Measurements from ENCODE around the gene SLC1A3. TPM values are rescaled to one million over a fixed set of nuclear protein-coding genes. Genes with fewer than 3 reads are reported as not detected.

Gene SLC1A3
- total and polyA plus RNA-seq, 2 donors (not counting 1 experiment from before 2014, with no cell fraction given), result 0.37 TPM; not detected in 1

DNA sequence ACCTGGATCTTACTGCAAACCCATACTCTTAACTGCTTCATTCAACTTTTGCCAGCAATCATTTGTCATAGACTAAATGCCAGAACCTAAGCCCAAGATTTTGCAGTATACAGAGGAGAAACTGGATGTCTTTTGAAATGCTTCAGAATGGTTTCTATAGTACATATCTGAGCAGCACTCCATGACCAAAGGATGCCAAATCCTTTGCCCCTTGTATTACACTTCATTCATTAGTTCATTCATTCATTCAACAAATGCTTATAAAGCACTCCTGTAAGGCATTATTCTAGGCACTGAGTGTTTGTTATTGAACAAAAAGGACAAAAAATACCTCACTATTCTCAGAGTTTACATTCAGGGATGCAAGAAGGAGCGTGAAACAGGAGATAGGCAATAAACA is 119.9 kb downstream of the SLC1A3 start:
- H3K27me3 Mint-ChIP-seq, result no peaks in the 10 kb centered on the region
- DNase-seq (no peak), ATAC-seq (ENCODE audit: low read depth) (no peak)
- H3K27me3 ChIP-seq (replicated peaks in 1 of 4; ENCODE audit: control extremely low read depth in 1 of 4, control insufficient read depth in 3 of 4, insufficient read depth in 4 of 4, low read length in 3 of 4), result no peaks in the 10 kb centered on the region
- no peak overlapping the region for H3K9ac ChIP-seq (ENCODE audit: low read length)
- H3K4me3 ChIP-seq (ENCODE audit: control extremely low read depth in 1 of 5, extremely low read depth in 1 of 5, insufficient read depth in 1 of 5, low read depth in 2 of 5, low read length in 4 of 5), result no peak overlapping the region
- H3K4me2 ChIP-seq (replicated peaks; ENCODE audit: low read depth, low read length, poor library complexity, severe bottlenecking), result no peak overlapping the region
- H3K4me3 Mint-ChIP-seq, result no peak overlapping the region
- no peaks in the 10 kb centered on the region for H3K9me3 Mint-ChIP-seq (ENCODE audit: insufficient read depth)
- H3K4me1 Mint-ChIP-seq, result peaks cover 42% of the 10 kb centered on the region
- TF ChIP-seq, protein P1, sequence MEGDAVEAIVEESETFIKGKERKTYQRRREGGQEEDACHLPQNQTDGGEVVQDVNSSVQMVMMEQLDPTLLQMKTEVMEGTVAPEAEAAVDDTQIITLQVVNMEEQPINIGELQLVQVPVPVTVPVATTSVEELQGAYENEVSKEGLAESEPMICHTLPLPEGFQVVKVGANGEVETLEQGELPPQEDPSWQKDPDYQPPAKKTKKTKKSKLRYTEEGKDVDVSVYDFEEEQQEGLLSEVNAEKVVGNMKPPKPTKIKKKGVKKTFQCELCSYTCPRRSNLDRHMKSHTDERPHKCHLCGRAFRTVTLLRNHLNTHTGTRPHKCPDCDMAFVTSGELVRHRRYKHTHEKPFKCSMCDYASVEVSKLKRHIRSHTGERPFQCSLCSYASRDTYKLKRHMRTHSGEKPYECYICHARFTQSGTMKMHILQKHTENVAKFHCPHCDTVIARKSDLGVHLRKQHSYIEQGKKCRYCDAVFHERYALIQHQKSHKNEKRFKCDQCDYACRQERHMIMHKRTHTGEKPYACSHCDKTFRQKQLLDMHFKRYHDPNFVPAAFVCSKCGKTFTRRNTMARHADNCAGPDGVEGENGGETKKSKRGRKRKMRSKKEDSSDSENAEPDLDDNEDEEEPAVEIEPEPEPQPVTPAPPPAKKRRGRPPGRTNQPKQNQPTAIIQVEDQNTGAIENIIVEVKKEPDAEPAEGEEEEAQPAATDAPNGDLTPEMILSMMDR (IDR thresholded peaks at IDR 0.05), result no peak
- TF ChIP-seq EZH2 (IDR thresholded peaks at IDR 0.05; ENCODE audit: borderline replicate concordance, insufficient read depth, low read depth, low read length, poor library complexity, severe bottlenecking), result no peak
- no peak overlapping the region for H3K27ac Mint-ChIP-seq
- intact Hi-C loops (cut with micrococcal nuclease), result loop anchor here (5.0 kb wide), 1 partner anchor 646 kb away; the partner anchor contains the start of gene NUP155
- ChIA-PET CTCF (interaction anchor here (2.0 kb wide), 1 partner anchor 34 kb away, joined by 8 read pairs; no protein-coding TSS in a partner anchor), POLR2A (no interaction called here)
- peaks cover 11% of the 10 kb centered on the region for H4K20me1 ChIP-seq (ENCODE audit: control insufficient read depth, insufficient read depth, low read length, poor library complexity, severe bottlenecking)
- peaks cover 42 to 43% of the 10 kb centered on the region in 2 donors for H3K4me1 ChIP-seq (ENCODE audit: control insufficient read depth in 2 of 2, insufficient read depth in 2 of 2, low read length in 2 of 2)
- H3K27ac ChIP-seq (ENCODE audit: low read length in 2 of 2), result no peak overlapping the region
- no peak overlapping the region for H2AFZ ChIP-seq (ENCODE audit: insufficient read depth, low read depth, low read length, poor library complexity, severe bottlenecking)
- H3K79me2 ChIP-seq (ENCODE audit: control insufficient read depth, insufficient read depth, low read length), result peaks cover 16% of the 10 kb centered on the region
- H3K36me3 ChIP-seq (replicated peaks in 1 of 2; ENCODE audit: control extremely low read depth in 1 of 2, control insufficient read depth in 1 of 2, extremely low read depth in 1 of 2, insufficient read depth in 2 of 2, low read length in 1 of 2), result no peaks in the 10 kb centered on the region
- no peaks in the 10 kb centered on the region for H3K9me3 ChIP-seq (ENCODE audit: control extremely low read depth in 1 of 3, control insufficient read depth in 2 of 3, insufficient read depth in 1 of 3, low read length in 2 of 3)
- WGBS (ENCODE audit: insufficient coverage), result no CpG with 5 or more reads among the region's 1 CpG

DNA sequence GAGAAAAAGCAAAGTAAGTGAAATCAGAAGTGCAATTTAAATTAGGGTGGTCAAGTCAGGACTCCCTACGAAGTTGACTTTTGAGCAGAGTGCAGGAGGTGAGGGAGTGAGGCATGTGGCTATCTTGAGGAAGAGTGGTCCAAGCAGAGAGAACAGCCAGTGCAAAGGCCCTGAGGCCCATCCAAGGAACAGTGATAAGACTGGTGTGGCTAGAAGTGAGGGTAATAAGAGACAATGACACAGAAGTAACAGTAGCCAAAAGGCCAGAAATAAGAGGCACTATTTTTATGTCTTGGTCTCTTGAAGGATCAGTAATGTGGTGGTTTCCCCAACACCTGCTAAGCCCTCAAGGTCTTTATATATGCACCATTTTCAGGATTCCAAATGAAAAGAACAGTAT is 120.4 kb downstream of the SLC1A3 start:
- Histone ChIP-seq H3K79me2 (ENCODE audit: control insufficient read depth, insufficient read depth, low read length) (peaks cover 11% of the 10 kb centered on the region), H4K20me1 (ENCODE audit: control insufficient read depth, insufficient read depth, low read length, poor library complexity, severe bottlenecking) (peaks cover 10% of the 10 kb centered on the region), H3K9me3 (ENCODE audit: control extremely low read depth in 1 of 3, control insufficient read depth in 2 of 3, insufficient read depth in 1 of 3, low read length in 2 of 3) (no peaks in the 10 kb centered on the region), H3K27ac (ENCODE audit: low read length in 2 of 2) (no peak overlapping the region), H2AFZ (ENCODE audit: insufficient read depth, low read depth, low read length, poor library complexity, severe bottlenecking) (no peak overlapping the region), H3K4me1 (ENCODE audit: control insufficient read depth in 2 of 2, insufficient read depth in 2 of 2, low read length in 2 of 2) (peaks cover 37 to 39% of the 10 kb centered on the region in 2 donors), H3K9ac (ENCODE audit: low read length) (no peak overlapping the region), H3K4me3 (ENCODE audit: control extremely low read depth in 1 of 5, extremely low read depth in 1 of 5, insufficient read depth in 1 of 5, low read depth in 2 of 5, low read length in 4 of 5) (no peak overlapping the region), H3K36me3 (replicated peaks in 1 of 2; ENCODE audit: control extremely low read depth in 1 of 2, control insufficient read depth in 1 of 2, extremely low read depth in 1 of 2, insufficient read depth in 2 of 2, low read length in 1 of 2) (no peaks in the 10 kb centered on the region), H3K27me3 (replicated peaks in 1 of 4; ENCODE audit: control extremely low read depth in 1 of 4, control insufficient read depth in 3 of 4, insufficient read depth in 4 of 4, low read length in 3 of 4) (no peaks in the 10 kb centered on the region), H3K4me2 (replicated peaks; ENCODE audit: low read depth, low read length, poor library complexity, severe bottlenecking) (no peak overlapping the region)
- H3K4me1 Mint-ChIP-seq, result peaks cover 38% of the 10 kb centered on the region
- H3K27ac Mint-ChIP-seq, result no peak overlapping the region
- DNase-seq (no peak), ATAC-seq (ENCODE audit: low read depth) (no peak)
- ChIA-PET POLR2A (no interaction called here), CTCF (interaction anchor here (0.8 to 2.0 kb wide), 8 partner anchors 9 to 278 kb away, joined by 3 to 9 read pairs (median 5); no protein-coding TSS in a partner anchor)
- no peak overlapping the region for H3K4me3 Mint-ChIP-seq
- TF ChIP-seq, protein P1 (IDR thresholded peaks at IDR 0.05), result no peak
- no peak for TF ChIP-seq EZH2 (IDR thresholded peaks at IDR 0.05; ENCODE audit: borderline replicate concordance, insufficient read depth, low read depth, low read length, poor library complexity, severe bottlenecking)
- no peaks in the 10 kb centered on the region for H3K9me3 Mint-ChIP-seq (ENCODE audit: insufficient read depth)
- WGBS (ENCODE audit: insufficient coverage), result 88% methylated on average over 1 of the region's 1 CpG
- intact Hi-C loops (cut with micrococcal nuclease), result loop anchor here (5.0 kb wide), 1 partner anchor 646 kb away; the partner anchor contains the start of gene NUP155
- H3K27me3 Mint-ChIP-seq, result no peaks in the 10 kb centered on the region

Measured in B cell (primary cell).